ENCODE data around the gene SCARB1. TPM values are rescaled to one million over a fixed set of nuclear protein-coding genes. Genes with fewer than 3 reads are reported as not detected.

Gene SCARB1
- total RNA-seq, 1 donor from 2014 or later = 17.9 TPM

DNA sequence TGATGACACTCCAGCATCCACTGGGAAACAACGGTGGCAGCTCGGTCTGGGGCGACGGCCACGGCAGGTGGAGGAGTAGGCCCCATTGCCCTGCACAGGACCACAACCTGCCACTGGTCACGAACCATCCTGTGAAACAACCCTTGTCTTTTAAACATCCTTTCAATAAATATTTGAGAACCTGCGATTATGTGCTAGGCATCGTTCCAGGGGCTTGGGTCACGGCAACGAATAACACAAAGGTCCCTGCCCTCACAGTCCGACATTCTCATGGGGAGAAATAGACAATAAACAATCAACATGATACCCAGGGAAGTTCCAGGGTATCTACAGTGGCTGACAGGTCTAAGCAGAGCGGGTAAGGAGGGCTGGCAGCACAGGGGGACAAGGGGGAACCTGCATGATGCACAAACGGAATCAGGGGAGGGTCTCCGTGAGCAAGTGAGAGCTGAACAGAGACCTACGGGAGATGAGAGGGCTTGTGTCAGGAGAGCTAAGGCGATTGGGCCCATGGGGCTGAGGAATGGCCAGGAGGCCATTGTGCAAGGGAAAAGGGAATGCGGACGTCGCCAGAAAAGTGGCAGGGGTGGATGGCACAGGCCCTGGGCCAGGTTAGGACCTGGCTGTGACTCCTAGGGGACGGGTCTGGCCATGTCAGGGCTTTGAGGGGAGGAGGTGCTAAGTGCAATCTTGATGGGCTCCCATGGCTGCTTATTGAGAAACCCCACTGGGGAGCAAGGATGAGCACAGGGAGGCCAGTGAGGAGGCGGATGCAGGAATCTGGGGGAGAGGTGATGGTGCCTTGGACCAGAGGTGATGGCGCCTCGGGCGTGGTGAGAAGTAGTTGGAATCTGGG, 9.7 kb downstream of the SCARB1 start:
- intact Hi-C loops (cut with micrococcal nuclease) = no loop called here
- Mint-ChIP-seq H3K4me1 (ENCODE audit: low read depth) (peaks cover 9% of the 10 kb centered on the region), H3K4me3 (no peak overlapping the region), H3K9me3 (no peaks in the 10 kb centered on the region), H3K27me3 (ENCODE audit: insufficient read depth) (peaks cover 2% of the 10 kb centered on the region), H3K27ac (peak overlapping the region; percentile 21), H3K36me3 (ENCODE audit: low read depth) (no peaks in the 10 kb centered on the region)
- DNase-seq (ENCODE audit: low spot score) = no peak

DNA sequence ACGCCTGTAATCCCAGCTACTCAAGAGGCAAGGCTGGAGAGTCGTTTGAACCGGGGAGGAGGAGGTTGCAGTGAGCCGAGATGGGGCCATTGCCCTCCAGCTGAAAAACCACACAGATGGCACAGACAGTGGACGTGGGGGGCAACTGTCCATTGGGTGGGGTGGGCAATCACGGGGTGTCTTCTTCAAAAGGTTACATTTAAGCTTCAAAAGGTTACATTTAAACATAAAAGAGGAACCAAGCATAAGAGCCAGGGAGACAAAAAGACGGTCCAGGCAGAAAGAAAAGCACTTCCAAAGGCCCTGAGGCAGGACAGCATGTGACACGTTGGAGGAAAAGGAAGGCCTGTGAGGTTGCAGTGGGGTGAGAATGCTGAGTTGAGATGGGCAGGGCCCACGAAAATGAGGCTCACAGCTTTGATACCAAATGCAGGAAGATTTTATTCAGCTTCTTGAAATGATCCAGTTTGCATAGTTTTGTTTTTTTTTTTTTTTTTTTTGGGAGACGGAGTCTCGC, 10.7 kb downstream of the SCARB1 start:
- no peak overlapping the region for H3K4me3 Mint-ChIP-seq
- peaks cover 9% of the 10 kb centered on the region for H3K4me1 Mint-ChIP-seq (ENCODE audit: low read depth)
- no peak for DNase-seq (ENCODE audit: low spot score)
- H3K27ac Mint-ChIP-seq = no peak overlapping the region
- no peaks in the 10 kb centered on the region for H3K9me3 Mint-ChIP-seq
- H3K36me3 Mint-ChIP-seq (ENCODE audit: low read depth) = no peaks in the 10 kb centered on the region
- intact Hi-C loops (cut with micrococcal nuclease) = no loop called here
- H3K27me3 Mint-ChIP-seq (ENCODE audit: insufficient read depth) = peaks cover 2% of the 10 kb centered on the region

DNA sequence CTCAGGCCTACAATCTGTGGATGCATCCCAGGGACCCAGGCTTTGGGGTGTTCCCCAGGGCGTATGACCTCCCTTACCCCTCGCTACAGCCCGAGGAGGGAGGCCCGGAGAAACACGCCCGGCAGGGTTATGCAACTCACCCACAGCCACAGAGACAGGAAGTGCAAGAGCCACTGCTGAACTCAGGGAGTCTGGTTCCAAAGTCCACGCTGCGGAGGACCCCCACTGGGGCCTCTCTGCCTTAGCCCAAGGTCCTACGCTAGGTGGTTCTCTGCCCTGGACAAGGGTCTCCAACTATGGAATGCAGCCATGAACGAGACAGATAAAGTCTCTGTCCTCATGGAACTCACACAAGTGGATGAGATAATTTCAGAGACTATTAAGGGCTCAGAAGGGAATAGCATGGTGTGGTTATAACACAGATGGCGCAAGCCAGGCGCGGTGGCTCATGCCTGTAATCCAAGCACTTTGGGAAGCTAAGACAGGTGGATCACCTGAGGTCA, 11.3 kb downstream of the SCARB1 start:
- intact Hi-C loops (cut with micrococcal nuclease) = no loop called here
- H3K27me3 Mint-ChIP-seq (ENCODE audit: insufficient read depth) = peaks cover 2% of the 10 kb centered on the region
- H3K4me1 Mint-ChIP-seq (ENCODE audit: low read depth) = peaks cover 9% of the 10 kb centered on the region
- no peaks in the 10 kb centered on the region for H3K9me3 Mint-ChIP-seq
- H3K27ac Mint-ChIP-seq = no peak overlapping the region
- H3K4me3 Mint-ChIP-seq = no peak overlapping the region
- DNase-seq (ENCODE audit: low spot score) = no peak
- H3K36me3 Mint-ChIP-seq (ENCODE audit: low read depth) = no peaks in the 10 kb centered on the region

DNA sequence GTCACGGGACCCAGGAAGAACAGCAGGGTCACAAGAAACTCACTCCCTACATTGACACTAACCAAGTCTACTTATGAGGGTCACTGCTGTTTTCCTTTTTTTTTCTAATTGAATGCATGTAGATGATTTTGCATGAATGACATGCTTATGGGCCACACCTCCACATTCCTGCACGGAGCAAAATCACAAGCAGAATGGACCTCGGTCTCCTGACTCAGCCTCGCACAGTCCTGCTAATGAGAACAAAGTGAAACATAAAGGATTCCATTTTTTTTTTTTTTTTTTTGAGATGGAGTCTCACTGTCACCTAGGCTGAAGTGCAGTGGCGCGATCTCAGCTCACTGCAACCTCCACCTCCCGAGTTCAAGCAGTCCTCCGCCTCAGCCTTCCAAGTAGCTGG, 12.3 kb downstream of the SCARB1 start:
- H3K36me3 Mint-ChIP-seq (ENCODE audit: low read depth) = no peaks in the 10 kb centered on the region
- no peak overlapping the region for H3K27ac Mint-ChIP-seq
- H3K4me1 Mint-ChIP-seq (ENCODE audit: low read depth) = peaks cover 9% of the 10 kb centered on the region
- no peaks in the 10 kb centered on the region for H3K9me3 Mint-ChIP-seq
- peaks cover 2% of the 10 kb centered on the region for H3K27me3 Mint-ChIP-seq (ENCODE audit: insufficient read depth)
- intact Hi-C loops (cut with micrococcal nuclease) = no loop called here
- H3K4me3 Mint-ChIP-seq = no peak overlapping the region
- DNase-seq (ENCODE audit: low spot score) = no peak

DNA sequence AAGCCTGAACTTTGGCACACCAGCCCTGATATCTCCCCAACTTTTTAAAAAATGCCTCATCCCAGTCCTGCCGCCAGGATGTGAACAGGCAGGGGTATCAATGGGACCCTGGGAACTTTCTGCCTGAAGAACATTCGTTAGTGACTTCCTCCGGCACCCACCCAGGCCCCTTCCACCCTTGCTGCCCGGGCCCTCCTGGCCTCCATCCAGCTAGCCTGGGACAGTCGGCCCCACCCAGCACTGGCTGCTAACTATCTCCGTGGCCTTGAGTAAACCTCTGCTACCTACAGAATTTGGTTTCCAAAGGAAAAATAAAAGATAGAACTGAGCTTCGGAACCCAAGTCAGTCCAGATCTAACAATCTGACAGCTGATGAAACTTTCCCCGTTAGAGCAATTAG, 14.3 kb downstream of the SCARB1 start:
- H3K4me1 Mint-ChIP-seq (ENCODE audit: low read depth) = peaks cover 9% of the 10 kb centered on the region
- peaks cover 2% of the 10 kb centered on the region for H3K27me3 Mint-ChIP-seq (ENCODE audit: insufficient read depth)
- no peak overlapping the region for H3K27ac Mint-ChIP-seq
- H3K9me3 Mint-ChIP-seq = no peaks in the 10 kb centered on the region
- H3K4me3 Mint-ChIP-seq = no peak overlapping the region
- DNase-seq (ENCODE audit: low spot score) = no peak
- no peaks in the 10 kb centered on the region for H3K36me3 Mint-ChIP-seq (ENCODE audit: low read depth)
- intact Hi-C loops (cut with micrococcal nuclease) = no loop called here

DNA sequence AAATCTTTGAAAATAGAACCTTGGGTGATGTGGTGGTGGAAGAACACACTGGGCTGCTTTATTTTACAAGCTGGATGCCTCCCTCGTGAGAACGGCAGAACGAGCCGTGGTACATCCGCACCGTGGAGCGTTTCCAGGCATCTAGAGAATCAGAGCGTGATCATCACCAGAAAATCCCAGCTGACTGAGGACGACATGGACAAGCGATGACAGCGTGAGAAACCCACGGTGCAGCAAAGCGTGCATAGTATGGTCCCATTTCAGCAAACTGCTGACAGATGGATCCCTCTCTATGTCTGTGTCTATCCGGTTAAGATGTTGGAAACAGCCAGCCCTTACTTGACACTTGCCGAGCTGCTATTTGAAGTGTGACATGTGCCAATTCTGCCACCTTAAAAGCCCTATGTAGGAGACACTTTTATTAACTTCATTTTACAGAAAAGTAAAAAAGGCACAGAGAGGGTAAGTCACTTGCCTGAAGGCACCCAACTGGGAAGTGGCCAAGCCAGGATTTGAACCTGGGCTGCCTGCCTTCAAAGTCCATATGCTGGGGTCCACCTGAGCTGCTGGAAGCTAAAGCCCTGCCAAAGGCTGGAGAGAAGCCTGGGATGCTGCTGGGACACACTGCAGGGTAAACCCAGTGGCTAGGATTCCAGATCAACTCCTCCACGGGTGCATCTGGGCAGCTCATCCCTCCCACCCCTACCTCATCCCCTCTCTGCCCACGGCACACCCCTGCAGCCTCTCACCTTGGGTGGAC, 14.9 kb downstream of the SCARB1 start:
- no peaks in the 10 kb centered on the region for H3K9me3 Mint-ChIP-seq
- intact Hi-C loops (cut with micrococcal nuclease) = no loop called here
- no peaks in the 10 kb centered on the region for H3K36me3 Mint-ChIP-seq (ENCODE audit: low read depth)
- peaks cover 9% of the 10 kb centered on the region for H3K4me1 Mint-ChIP-seq (ENCODE audit: low read depth)
- H3K27ac Mint-ChIP-seq = no peak overlapping the region
- H3K27me3 Mint-ChIP-seq (ENCODE audit: insufficient read depth) = peaks cover 2% of the 10 kb centered on the region
- H3K4me3 Mint-ChIP-seq = no peak overlapping the region
- DNase-seq (ENCODE audit: low spot score) = no peak

DNA sequence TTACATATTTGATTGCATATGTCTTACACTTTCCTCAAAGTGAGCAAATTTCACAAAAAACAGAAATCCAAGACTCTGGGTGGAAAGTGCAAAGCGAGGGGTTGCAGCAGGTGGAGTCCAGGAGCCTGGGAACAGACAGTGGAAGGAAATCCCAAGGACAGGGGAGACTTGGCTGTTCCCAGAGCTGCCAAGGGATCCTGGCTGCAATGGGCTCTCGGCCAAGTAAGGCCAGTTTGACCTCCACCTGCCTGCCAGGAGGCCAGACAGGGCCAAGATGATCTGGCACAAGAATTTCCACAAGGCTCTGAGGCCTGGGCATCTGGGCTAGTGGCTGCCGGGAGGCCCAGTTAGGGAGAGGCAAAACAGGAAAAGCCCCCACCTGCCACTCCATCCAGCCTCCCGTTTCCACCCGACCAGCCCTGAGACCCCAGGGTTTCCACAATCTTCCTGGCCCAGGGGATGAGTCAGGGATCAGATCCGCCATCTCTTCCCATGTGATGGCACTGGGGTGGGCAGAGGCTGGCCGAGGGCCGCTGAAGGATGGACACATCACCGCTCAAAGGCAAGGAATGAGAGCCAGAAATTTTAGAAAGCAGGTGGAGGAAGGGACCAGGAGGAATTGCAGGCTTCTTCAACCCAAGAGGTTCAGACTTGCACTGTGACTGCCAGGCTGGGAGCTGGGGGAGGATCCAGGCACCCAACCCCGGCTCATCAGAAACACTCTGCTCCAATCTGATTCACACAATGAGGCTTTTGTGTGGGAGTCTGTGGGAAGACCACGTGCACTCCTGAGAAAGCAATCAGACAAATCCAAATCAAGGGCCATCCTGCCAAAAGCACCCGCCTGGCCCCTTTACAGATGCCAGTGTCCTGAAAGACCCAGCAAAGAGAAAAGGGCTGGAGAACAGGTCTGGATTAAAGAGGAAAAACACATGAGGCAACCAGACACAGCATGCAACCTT, 16.3 kb downstream of the SCARB1 start:
- intact Hi-C loops (cut with micrococcal nuclease) = no loop called here
- Mint-ChIP-seq H3K9me3 (no peaks in the 10 kb centered on the region), H3K27me3 (ENCODE audit: insufficient read depth) (peaks cover 2% of the 10 kb centered on the region), H3K4me1 (ENCODE audit: low read depth) (peaks cover 5% of the 10 kb centered on the region), H3K4me3 (no peak overlapping the region), H3K27ac (no peak overlapping the region), H3K36me3 (ENCODE audit: low read depth) (no peaks in the 10 kb centered on the region)
- DNase-seq (ENCODE audit: low spot score) = no peak

DNA sequence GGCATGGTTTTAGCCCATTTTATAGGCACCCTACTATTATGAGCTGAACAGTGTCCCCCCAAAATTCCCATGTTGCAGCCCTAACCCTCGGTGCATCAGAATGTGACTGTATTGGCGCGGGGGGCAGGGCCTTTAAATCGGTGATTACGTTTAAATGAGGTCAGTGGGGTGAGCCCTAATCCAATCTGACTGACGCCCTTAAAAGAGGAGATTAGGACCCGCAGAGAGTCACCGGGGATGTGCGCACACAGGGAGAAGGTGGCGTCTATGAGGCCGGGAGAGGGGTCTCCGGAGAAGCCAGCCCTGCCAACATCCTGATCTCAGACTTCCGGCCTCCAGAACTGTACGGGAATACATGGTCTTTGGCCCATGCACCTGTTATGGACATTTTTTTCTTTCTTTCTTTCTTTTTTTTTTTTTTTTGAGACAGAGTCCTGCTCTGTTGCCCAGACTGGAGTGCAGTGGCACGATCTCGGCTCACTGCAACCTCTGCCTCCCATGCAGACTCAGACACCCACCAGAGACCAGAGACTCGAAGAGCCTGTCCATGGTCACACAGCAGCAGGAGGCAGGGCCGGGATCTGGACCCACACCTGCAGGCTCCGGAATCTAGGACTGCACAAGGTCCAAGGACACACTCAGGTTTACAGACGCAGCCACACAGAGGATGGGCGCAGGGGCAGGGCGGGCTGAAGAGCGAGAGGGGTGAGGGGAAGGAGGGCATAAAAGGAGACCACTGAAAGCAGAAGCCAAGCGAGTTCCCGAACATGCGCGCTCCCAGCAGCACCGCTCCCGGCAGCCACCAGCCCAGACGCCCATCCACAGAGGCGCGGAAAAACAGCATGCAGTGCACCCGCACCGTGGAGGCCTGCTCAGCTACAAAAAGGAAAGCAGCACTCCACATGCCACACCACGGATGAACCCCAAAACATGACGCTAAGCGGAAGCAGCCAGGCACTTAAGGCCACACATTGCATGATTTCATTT, 19.0 kb downstream of the SCARB1 start:
- no peaks in the 10 kb centered on the region for H3K4me1 Mint-ChIP-seq (ENCODE audit: low read depth)
- H3K27me3 Mint-ChIP-seq (ENCODE audit: insufficient read depth) = no peaks in the 10 kb centered on the region
- H3K4me3 Mint-ChIP-seq = no peak overlapping the region
- intact Hi-C loops (cut with micrococcal nuclease) = no loop called here
- no peaks in the 10 kb centered on the region for H3K9me3 Mint-ChIP-seq
- H3K27ac Mint-ChIP-seq = no peak overlapping the region
- H3K36me3 Mint-ChIP-seq (ENCODE audit: low read depth) = no peaks in the 10 kb centered on the region
- DNase-seq (ENCODE audit: low spot score) = no peak

DNA sequence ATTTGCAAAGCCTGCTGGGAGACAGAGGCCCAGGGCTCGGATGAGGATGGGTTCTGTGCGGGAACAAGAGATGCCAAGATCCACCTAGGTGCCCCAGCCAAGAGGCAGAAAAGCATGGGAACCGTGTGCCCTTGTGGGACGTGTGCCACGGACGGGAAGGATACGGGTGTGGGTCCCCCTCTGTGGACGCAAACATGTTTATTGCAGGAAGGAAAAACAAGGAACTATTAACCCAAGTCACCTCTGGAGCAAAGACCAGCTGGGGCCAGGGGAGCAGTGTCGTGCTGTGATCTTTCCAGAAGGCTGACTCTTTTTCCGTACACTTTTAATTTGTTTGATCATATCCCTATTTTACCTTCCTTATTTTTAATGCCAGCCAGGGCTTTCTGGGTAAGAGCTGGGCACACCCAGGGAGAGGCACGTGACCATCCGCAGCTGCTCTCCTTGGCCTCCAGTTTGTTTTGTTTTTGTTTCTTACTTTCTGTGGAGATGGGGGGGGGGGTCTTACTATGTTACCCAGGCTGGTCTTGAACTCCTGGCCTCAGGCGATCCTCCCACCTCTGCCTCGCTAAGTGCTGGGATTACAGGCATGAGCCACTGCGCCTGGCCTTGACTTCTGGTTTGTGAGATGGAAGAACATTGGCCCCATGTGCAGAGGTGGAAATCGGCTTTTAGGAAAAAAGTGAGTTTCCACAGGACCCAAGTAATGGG, 20.7 kb downstream of the SCARB1 start:
- Mint-ChIP-seq H3K27ac (no peak overlapping the region), H3K36me3 (ENCODE audit: low read depth) (no peaks in the 10 kb centered on the region), H3K9me3 (no peaks in the 10 kb centered on the region), H3K27me3 (ENCODE audit: insufficient read depth) (no peaks in the 10 kb centered on the region), H3K4me3 (no peak overlapping the region), H3K4me1 (ENCODE audit: low read depth) (no peaks in the 10 kb centered on the region)
- no peak for DNase-seq (ENCODE audit: low spot score)
- intact Hi-C loops (cut with micrococcal nuclease) = no loop called here

DNA sequence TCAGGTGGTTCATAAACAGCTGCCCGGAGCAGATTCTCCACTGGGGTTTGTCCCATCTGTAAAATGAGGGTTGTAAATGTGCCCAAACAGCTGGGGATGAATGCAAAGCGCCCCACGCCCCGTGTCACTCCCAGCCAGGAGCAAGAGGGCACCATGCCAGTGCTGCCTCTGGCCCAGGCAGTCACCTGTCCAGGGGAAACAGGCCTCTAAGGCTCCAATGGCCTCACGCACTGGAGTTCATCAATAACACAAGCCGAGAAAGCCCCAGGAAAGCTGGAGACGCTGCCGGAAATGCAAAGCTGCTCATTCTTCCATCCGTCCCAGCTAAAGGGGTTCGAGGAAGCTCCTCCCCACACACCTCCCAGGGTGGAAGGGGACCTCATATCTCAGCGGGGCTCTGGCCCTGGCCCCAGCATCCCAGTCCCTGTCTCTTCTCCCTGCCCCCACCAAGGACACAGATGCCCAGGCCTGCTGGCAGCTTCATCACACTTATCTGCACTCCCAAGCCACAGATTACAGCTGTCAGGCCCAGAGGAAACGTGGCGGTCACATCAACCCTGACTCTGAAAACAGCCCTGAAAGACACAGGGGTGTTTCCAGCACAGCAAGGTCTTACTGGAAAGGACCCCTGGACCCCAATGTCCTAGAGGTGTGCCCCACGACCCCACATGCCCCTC, 21.5 kb downstream of the SCARB1 start:
- Mint-ChIP-seq H3K36me3 (ENCODE audit: low read depth) (no peaks in the 10 kb centered on the region), H3K4me1 (ENCODE audit: low read depth) (no peaks in the 10 kb centered on the region), H3K27me3 (ENCODE audit: insufficient read depth) (no peaks in the 10 kb centered on the region), H3K27ac (no peak overlapping the region), H3K4me3 (no peak overlapping the region), H3K9me3 (no peaks in the 10 kb centered on the region)
- DNase-seq (ENCODE audit: low spot score) = no peak
- intact Hi-C loops (cut with micrococcal nuclease) = no loop called here

DNA sequence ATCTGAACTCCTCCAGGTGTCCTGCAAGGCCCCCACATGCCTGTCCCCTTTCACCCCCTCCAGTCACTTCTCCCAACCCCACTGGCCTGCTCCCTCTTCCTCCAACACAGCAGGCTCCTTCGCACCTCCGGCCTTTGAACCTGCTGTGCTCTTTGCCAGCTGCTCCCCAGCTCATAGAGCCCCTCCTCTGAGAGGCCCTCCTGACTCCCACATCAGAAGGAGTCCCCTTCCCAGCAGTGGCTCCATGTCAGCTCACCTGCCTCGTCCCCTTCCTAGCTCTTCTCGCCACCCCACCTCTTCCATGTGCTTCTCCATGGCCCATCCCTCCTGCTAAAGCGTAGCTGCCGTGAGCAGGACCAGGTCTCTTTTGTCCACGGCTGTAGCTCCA, 22.1 kb downstream of the SCARB1 start:
- Mint-ChIP-seq H3K4me3 (no peak overlapping the region), H3K27ac (no peak overlapping the region), H3K27me3 (ENCODE audit: insufficient read depth) (no peaks in the 10 kb centered on the region), H3K9me3 (no peaks in the 10 kb centered on the region), H3K4me1 (ENCODE audit: low read depth) (no peaks in the 10 kb centered on the region), H3K36me3 (ENCODE audit: low read depth) (no peaks in the 10 kb centered on the region)
- no peak for DNase-seq (ENCODE audit: low spot score)
- intact Hi-C loops (cut with micrococcal nuclease) = no loop called here

Measured in activated T-helper 1 cell treated with anti-CD3 and anti-CD28 coated beads, Interleukin-12 subunit alpha, Interleukin-12 subunit beta, Interleukin-2, Interleukin-4 antibody, amounts not matched to agents 30 ng/mL and 10 ng/mL and 1 ng/mL, durations not matched to agents 14 hours and 24 hours and 36 hours (primary cell).